Fibroblast of gingiva (primary cell): ENCODE data around the gene GNMT.

Source experiments
- DNase-seq: peaks from one replicate; pipeline ENCODE4 v3.0.0-alpha.2; 2011; ENCODE audit warnings: low read depth

Gene GNMT

DNA sequence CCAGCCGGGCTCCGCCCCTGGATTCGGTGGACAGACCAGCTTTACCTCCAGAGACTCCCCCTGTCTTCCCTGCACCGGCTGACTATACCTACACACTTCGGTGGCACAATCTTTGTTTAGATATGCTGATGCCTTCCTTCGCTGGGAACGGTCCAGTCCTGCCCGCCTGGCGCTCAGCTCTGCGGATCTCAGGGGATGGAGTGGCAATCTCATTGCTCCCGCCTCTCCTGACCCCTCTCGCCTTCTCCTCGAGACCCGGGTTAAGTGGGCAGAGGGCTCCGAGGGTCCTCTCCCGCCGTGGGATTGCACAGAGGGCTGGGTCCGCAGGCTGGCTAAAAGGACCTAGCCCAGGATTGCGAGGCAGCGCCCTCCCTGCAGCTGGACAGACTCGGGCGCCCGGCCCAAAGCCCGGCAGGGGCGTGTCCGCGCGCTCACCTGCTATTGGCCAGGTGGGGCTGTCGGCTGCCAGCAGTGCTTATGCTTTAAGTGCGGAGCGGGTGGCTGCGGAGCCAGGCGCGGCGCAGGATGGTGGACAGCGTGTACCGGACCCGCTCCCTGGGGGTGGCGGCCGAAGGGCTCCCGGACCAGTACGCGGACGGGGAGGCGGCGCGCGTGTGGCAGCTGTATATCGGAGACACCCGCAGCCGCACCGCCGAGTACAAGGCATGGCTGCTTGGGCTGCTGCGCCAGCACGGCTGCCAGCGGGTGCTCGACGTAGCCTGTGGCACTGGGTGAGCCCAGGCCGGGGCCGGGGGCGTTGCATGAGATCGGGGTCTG, at the start of gene GNMT:
Gene GNMT, plus strand, starts transcription at position 512 of the 777 bp plus-strand sequence. Its CDS starts 14 bp downstream, at position 526.
- DNase-seq: no peak

DNA sequence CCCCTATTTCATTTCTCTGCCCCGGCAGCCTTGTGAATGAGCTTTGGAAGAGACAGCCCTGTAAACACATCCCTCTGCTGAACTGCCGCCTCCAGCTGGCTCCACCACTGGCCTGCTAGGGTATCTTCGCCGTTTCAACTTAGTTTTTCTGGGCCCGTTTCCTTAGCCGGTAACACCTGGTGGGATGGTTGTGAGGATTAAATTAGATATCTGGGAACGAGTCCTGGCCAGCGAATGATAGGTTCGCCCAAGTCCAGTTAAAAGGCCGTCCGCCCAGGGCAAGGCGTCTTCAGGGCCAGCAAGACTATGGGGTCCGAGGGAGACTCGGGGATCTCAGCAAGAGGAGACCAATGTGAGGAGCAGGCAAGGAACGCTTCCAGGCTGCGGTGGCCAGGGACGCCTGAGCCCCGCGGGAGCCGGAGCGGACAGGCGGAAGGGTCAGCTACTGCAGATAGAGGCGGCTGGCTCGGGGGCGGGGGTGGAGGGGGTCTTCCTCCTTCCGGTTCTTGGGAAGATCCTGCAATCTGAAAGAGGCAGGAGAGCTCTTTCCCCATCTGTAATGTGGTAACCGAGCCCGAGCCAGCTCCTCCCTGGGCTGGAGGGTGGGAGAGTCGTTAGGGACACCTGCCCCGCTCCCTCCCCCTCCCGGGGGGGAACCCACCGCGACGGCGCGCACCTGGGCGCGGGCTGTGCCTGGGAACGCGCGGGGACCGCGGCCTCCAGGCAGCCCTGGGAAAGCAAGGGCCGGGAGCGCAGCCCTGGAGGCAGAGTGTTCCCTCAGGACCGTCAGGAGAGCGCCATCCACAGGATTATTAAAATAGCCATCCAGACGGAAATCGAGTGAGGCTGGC, 49.2 kb upstream of the GNMT start:
- no peak for DNase-seq

DNA sequence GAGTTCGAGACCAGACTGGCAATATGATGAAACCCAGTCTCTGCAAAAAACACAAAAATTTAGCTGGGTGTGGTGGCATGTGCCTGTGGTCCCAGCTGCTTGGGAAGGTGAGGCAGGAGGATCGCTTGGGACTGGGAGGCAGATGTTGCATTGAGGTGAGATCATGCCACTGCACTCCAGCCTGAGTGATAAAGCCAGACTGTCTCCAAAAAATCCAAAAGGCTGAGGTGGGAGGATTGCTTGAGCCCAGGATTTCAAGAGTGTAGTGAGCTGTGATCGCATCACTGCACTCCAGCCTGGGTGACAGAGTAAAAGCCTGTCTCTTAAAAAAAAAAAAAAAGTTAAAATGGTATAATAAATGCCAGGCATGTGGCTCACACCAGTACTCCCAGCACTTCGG, 46.0 kb upstream of the GNMT start:
- no peak for DNase-seq

DNA sequence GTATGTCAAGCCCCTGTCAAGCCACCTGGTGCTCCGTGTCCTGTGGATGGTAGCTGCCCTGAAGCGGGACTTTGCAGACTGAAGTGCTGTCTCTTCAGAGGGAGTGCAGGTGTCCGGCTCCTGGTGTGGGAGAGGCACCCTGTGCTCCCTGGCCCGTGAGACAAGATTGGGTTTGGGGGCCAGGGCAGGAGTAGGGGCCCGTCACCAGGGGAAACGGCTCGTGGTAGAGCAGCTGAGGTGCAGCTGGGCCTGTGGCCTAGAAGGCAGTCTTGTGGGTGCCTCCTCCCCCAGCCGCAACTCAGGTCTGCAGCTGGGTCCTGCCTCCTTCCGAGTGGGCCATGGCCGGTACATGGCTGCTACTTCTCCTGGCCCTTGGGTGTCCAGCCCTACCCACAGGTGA, 44.8 kb upstream of the GNMT start, which contains the start of gene PTCRA:
Gene PTCRA, plus strand, starts transcription at position 322 of the 400 bp plus-strand sequence. Its CDS starts 17 bp downstream, at position 339.
- no peak for DNase-seq

DNA sequence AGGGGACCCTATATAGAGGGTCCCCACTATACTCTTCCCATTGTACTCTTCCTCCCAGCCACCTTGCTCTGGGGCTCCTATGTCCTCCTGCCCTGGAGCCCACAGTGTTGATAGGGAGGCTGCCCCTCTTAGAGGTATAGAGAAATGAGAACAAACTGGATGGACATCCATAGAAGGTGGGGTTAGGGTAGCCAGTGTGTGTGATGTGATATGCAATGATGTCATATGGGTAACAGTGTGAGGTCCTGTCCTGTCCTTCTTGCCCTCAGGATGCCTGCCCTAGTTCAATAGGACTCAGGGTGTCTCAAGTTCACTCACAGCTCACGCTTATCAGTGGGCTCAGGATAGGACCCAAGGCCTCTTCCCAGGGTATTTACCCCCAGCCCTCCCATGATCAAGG, 44.3 kb upstream of the GNMT start:
- DNase-seq: no peak

DNA sequence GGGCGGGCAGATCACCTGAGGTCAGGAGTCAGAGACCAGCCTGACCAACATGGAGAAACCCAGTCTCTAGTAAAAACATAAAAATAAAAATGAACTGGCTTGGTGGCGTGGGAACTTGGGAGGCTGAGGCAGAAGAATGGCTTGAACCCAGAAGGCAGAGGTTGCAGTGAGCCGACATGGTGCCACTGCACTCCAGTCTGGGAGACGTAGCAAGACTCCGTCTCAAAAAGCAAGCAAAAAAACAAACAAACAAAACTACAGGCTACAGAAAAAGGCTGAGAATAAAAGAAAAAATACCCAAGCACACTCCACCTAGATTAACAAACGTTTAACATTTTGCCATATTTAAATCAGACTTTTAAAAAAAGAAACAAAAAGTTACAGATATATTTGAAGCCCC, 38.8 kb upstream of the GNMT start:
- DNase-seq: no peak

DNA sequence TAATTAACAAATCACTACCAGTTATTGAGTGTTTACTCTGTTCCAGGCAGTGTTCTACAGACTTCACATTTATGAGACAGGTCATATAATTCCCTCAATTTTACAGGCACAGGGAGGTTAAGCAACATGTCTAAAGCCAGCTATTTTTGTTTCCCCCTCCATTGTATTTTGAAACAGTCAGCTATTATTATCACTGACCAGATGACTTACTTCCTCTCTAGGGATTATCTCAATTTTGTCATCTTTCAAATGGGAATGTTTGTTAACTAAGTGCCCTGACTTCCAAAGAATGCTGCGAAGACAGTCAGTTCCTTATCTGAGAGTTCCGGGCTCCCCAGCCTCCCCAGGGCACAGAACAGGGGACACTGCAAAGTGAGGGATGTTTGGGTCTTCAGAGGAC, 36.9 kb upstream of the GNMT start:
- DNase-seq: peak; percentile 32

DNA sequence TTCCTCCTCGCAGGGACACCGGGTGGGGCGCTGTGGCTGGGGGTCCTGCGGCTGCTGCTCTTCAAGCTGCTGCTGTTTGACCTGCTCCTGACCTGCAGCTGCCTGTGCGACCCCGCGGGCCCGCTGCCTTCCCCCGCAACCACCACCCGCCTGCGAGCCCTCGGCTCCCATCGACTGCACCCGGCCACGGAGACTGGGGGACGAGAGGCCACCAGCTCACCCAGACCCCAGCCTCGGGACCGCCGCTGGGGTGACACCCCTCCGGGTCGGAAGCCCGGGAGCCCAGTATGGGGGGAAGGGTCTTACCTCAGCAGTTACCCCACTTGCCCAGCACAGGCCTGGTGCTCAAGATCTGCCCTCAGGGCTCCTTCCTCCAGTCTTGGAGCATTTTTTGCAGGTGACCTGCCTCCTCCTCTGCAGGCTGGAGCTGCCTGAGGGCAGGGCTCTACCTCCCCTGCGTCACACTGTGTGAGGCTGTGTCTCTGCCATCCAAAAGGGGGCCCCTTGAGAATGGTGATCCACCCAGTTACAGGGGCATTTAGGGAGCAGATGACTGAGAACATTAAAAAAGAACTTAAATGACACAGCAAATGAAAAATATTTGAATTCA, 35.2 kb upstream of the GNMT start:
- no peak for DNase-seq

DNA sequence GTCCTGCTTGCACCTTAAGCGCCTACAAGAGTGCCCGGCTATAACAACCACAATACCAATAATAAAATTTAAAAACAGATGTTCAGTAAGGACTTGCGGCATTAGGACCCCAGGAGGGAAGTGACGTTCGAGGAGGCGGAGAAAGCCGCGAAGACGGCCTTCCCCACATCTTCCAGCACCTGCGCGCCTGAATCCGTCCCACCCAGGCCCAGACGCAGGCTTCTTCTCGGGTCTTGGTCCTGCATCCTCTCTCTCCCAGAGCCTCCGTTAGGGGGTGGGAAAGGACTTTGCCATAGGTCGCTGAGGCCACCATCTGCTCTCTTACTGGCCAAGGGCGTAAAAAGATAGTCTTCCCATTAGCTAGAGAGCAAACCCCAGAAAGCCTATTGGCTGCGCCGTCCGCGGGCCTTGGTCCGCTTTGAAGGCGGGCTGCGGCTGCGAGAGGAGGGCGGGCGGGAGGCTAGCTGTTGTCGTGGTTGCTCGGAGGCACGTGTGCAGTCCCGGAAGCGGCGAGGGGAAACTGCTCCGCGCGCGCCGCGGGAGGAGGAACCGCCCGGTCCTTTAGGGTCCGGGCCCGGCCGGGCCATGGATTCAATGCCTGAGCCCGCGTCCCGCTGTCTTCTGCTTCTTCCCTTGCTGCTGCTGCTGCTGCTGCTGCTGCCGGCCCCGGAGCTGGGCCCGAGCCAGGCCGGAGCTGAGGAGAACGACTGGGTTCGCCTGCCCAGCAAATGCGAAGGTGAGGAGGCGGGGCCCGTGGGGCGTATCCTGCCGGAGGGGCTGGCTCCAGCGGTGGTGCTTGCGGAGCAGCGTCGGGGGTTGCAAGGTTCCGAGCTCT, 31.4 kb upstream of the GNMT start, which contains the start of gene CNPY3:
Gene CNPY3, plus strand, starts transcription at position 495 of the 835 bp plus-strand sequence. Its CDS starts 91 bp downstream, at position 586.
- peak; percentile 95 for DNase-seq

DNA sequence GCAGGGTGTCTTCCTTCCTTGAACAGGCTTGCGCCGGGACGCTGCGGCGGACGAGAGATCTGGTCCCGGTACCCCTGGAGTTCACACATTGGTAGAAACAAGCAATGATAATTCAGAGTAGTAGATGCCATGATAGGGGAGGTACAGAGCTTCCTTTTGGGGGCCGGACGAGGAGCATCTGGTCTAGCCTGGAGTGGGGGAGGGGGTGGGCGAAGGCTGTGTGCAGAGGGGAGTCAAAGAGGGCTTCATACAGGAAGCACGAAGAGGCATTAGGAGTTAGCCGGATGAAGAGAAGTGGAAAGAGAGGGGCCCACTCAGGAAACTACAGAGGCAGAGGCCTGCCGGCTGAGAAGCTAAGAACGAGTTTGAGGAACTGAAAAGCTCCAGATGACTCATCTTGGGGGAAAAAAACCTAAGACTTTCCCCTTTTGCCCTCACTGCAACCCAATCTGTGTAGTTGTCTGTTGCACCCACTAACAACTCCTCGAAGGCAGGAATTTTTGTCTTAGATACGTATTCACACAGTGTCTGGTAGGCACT, 30.7 kb upstream of the GNMT start:
- DNase-seq: peak; percentile 57

DNA sequence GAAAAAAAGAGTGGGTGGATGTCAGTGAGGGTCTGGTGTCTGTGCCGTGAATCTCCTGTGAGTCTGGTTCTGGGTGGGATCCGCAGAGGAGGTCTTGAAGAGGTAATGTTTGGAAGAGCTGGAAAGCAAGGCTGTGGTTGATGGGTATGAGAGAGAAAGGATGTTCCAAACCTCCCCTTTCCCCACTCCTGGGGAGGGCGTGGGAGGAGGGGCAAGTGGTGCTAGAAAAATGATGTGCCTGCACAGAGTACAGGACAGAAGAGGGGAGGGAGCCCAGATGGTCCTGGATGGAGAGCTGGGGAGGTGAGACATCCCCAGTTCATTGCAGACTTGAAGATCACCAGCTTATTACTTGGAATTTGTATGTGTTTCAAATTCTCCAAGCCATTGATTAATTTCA, 28.1 kb upstream of the GNMT start:
- no peak for DNase-seq

DNA sequence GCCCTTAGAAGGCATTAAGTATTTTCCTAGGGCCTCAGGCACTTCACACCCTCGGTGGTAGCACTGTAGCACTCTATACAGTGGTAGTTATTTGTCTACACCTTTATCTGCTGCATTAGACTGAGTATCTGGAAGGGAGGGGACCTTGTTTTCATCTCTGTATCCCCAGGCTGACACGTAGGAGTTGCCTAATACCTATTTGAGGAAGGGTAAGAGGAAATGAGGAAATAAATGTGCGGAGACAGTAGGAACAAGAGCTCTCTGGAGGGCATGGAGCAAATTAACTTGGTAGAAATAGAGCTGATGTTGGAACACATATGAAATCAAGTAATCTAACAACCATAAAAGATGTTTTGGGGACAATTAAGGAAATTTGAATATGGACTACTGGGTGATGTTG, 27.3 kb upstream of the GNMT start:
- no peak for DNase-seq

DNA sequence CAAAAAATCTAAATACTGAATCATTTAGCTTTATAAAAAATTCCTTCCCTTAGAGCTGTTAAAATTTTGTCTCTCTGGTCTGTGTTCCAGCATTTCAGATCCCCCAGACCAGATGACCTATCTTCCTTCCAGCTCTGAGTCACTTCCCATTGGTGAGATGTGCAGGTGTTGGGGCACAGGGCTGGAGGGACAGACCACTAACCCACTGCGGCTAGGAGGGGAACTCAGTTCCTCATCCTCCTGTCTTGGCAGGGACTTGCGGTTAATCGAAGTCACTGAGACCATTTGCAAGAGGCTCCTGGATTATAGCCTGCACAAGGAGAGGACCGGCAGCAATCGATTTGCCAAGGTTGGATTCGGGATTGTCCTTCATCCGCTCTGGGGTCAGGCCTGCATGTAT, 25.2 kb upstream of the GNMT start:
- DNase-seq: no peak

DNA sequence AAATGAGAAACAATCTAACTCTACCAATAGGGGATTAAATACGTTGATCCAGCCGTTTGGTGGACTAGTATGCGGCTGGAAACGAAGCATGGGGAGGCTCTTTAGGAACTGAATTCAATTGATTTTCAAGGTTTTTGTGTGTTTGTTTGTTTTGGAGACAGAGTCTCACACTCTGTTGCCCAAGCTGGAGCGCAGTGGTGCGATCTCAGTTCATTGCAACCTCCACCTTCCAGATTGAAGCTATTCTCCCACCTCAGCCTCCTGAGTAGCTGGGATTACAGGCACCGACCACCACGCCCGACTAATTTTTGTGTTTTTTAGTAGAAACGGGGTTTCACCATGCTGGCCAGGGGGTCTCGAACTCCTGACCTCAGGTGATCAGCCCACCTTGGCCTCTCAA, 24.2 kb upstream of the GNMT start:
- DNase-seq: no peak

DNA sequence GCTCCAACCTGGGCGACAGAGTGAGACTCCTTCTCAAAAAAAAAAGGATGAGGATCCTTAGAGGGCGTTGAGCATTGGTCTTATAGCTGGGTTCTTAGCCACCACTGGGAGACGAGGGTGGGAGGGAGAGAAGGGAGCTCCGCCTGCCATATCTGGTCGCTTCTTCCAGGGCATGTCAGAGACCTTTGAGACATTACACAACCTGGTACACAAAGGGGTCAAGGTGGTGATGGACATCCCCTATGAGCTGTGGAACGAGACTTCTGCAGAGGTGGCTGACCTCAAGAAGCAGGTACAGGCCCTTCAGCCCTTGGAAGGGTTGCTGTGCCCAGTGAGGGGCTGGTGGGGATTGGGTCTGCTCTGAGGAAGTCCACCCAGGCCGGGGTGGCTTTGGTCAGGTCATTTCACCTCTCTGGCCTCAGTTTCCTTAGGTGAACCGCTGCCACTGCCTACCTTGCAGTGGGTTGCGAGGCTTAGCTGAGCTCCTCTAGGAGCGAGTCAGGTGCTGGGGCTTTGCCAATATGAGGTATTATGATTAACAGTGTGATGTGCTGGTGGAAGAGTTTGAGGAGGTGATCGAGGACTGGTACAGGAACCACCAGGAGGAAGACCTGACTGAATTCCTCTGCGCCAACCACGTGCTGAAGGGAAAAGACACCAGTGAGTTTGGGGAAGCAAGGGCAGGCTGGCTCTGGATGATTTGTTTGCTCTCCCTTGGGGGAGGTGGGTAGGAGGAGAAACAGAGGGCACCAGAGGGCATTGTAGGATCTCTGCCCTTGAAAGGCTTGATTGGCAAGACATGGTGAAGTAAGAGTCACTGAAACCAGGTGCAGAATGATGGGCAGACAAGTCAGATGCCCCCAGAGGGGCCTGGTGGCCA, 22.8 kb upstream of the GNMT start:
- DNase-seq: no peak

DNA sequence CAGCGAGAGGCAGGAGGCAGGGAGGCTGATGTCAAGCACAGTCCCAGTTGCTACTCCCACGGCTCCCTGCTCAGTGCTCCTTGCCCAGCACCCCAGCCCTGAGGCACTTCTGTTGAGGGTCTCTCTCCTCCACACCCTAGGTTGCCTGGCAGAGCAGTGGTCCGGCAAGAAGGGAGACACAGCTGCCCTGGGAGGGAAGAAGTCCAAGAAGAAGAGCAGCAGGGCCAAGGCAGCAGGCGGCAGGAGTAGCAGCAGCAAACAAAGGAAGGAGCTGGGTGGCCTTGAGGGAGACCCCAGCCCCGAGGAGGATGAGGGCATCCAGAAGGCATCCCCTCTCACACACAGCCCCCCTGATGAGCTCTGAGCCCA, 22.1 kb upstream of the GNMT start:
- no peak for DNase-seq

DNA sequence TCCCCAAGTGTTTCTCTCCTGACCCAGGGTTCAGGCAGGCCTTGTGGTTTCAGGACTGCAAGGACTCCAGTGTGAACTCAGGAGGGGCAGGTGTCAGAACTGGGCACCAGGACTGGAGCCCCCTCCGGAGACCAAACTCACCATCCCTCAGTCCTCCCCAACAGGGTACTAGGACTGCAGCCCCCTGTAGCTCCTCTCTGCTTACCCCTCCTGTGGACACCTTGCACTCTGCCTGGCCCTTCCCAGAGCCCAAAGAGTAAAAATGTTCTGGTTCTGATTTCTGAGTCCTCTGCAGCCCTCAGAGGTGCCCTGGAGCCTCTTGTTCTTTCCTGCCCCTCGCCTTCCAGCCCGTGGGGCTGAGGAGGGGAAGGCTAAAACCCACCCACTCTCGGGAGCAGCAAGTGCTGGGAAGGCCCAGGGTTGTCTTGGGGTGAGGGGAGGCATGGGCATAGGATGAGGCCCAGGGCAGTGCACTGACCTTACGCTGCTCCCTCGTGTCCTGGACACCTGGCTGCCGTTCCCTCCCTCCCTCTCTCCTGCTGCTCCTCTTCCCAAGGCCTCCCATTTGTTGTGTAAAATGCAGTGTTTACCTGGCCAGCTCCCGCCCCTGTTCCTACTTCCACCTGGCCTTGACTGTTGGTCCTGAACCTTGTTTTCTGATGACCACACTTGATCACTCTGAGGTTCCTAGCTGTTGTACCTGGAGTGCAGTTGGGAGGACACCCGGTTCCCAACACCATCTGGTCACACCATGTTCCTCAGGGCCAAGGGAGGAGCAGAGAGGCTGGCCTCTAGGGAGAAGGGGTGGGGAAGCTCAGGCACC, 21.4 kb upstream of the GNMT start:
- no peak for DNase-seq

DNA sequence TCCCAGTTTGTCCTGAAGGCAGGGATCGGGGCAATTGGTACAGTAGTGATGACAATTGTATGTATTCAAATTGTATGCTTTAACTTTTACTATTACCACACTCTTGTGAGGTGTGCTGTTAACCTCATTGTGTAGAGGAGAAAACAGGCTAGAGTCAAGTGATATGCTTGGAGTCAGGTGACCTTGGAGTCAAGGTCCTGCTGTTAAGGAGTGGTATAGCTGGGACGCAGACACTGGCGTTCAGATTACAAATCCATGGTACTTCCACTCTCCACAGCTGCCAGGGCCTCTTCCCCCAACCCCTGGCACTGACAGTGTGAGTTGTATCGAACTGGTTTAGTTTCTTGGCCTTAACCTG, 20.8 kb upstream of the GNMT start:
- DNase-seq: no peak

DNA sequence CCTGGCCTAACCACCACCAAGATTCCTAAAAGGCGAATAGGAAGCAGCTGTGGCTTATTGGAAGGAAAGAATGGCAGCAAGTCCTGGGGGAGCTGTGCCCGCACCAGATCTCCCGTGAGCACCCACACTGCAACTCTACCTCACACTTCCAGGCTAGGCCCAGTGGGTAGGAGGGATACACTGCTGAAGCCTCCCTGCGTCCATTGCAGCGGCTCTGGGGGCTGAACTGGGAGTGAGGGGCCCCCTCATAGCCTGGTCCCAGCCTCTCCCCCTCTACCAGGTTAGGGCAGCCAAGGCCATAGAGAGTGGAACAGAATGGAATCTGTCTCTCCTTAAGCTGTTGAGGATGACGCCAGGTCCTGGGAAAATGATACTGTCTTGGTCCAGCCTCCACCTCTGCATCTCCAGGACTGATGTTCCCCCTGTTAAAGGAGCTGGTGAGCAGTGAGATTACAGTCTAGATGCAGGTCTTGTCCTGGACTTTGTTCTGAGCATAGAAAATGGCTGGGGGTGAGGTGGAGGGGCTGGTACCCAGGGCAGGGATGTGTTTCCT, 20.0 kb upstream of the GNMT start:
- no peak for DNase-seq
